ENCODE data around the gene SLC32A1.

Gene SLC32A1

GRCh38 chr20:38760978-38761377 is 36.7 kb downstream of the SLC32A1 start:
- 100% methylated on average over 2 of the region's 4 CpGs for WGBS (ENCODE audit: insufficient coverage)
- Histone ChIP-seq H3K27ac (ENCODE audit: insufficient read depth in 1 of 2, low read depth in 1 of 2, low read length in 2 of 2, poor library complexity in 1 of 2, severe bottlenecking in 2 of 2) (no peak overlapping the region), H3K36me3 (ENCODE audit: control insufficient read depth in 4 of 4, insufficient read depth in 4 of 4, low read length in 3 of 4) (peaks cover 17 to 83% (median 47%) of the 10 kb centered on the region in 4 experiments), H3K4me3 (ENCODE audit: control insufficient read depth in 1 of 7, extremely low read depth in 1 of 7, insufficient read depth in 4 of 7, low read depth in 2 of 7, low read length in 6 of 7) (no peak overlapping the region), H3K9me3 (ENCODE audit: control extremely low read depth in 1 of 5, control insufficient read depth in 4 of 5, insufficient read depth in 2 of 5, low read depth in 1 of 5, low read length in 4 of 5) (no peaks in the 10 kb centered on the region), H3K27me3 (replicated peaks in 2 of 5; ENCODE audit: control insufficient read depth in 4 of 5, insufficient read depth in 5 of 5, low read length in 4 of 5) (no peaks in the 10 kb centered on the region), H3K4me1 (ENCODE audit: control extremely low read depth in 1 of 4, control insufficient read depth in 4 of 4, insufficient read depth in 4 of 4, low read length in 3 of 4) (no peaks in the 10 kb centered on the region)
- DNase-seq, result no peak
- CTCF ChIA-PET, result interaction anchor here (0.8 to 11.9 kb wide), 4 partner anchors 9 to 35 kb away, joined by 3 to 76 read pairs (median 4); partner anchors contain the start of gene ACTR5
- POLR2A ChIA-PET, result interaction anchor here (1.2 kb wide), 1 partner anchor 15 kb away, joined by 3 read pairs; no protein-coding TSS in a partner anchor

GRCh38 chr20:38762174-38762573 is 37.9 kb downstream of the SLC32A1 start:
- no peak overlapping the region for H3K27ac ChIP-seq (ENCODE audit: insufficient read depth in 1 of 2, low read depth in 1 of 2, low read length in 2 of 2, poor library complexity in 1 of 2, severe bottlenecking in 2 of 2)
- H3K27me3 ChIP-seq (replicated peaks in 2 of 5; ENCODE audit: control insufficient read depth in 4 of 5, insufficient read depth in 5 of 5, low read length in 4 of 5), result no peaks in the 10 kb centered on the region
- H3K36me3 ChIP-seq (ENCODE audit: control insufficient read depth in 4 of 4, insufficient read depth in 4 of 4, low read length in 3 of 4), result peaks cover 15 to 80% (median 44%) of the 10 kb centered on the region in 4 experiments
- ChIA-PET POLR2A (interaction anchor here (1.2 kb wide), 1 partner anchor 13 kb away, joined by 3 read pairs; no protein-coding TSS in a partner anchor), CTCF (interaction anchor here (1.3 to 11.9 kb wide), 3 partner anchors 11 to 36 kb away, joined by 3 to 76 read pairs (median 6); partner anchors contain the start of gene ACTR5)
- DNase-seq, result no peak
- no peaks in the 10 kb centered on the region for H3K9me3 ChIP-seq (ENCODE audit: control extremely low read depth in 1 of 5, control insufficient read depth in 4 of 5, insufficient read depth in 2 of 5, low read depth in 1 of 5, low read length in 4 of 5)
- H3K4me1 ChIP-seq (ENCODE audit: control extremely low read depth in 1 of 4, control insufficient read depth in 4 of 4, insufficient read depth in 4 of 4, low read length in 3 of 4), result no peaks in the 10 kb centered on the region
- H3K4me3 ChIP-seq (ENCODE audit: control insufficient read depth in 1 of 7, extremely low read depth in 1 of 7, insufficient read depth in 4 of 7, low read depth in 2 of 7, low read length in 6 of 7), result no peak overlapping the region

GRCh38 chr20:38763616-38764015 is 39.3 kb downstream of the SLC32A1 start:
- CTCF ChIA-PET, result interaction anchor here (11.9 kb wide), 1 partner anchor 12 kb away, joined by 76 read pairs; the partner anchor contains the start of gene ACTR5
- WGBS (ENCODE audit: insufficient coverage), result no CpG with 5 or more reads among the region's 1 CpG
- POLR2A ChIA-PET, result no interaction called here

GRCh38 chr20:38764567-38765318 is 40.5 kb downstream of the SLC32A1 start:
- DNase-seq, result no peak
- CTCF ChIA-PET, result interaction anchor here (1.2 to 11.9 kb wide), 2 partner anchors 14 to 117 kb away, joined by 4 to 76 read pairs; partner anchors contain the start of gene ACTR5
- POLR2A ChIA-PET, result interaction anchor here (0.5 to 1.2 kb wide), 4 partner anchors 8 to 1476 kb away, joined by 3 to 9 read pairs (median 4); no protein-coding TSS in a partner anchor
- Histone ChIP-seq H3K4me3 (ENCODE audit: control insufficient read depth in 1 of 7, extremely low read depth in 1 of 7, insufficient read depth in 4 of 7, low read depth in 2 of 7, low read length in 6 of 7) (no peak overlapping the region), H3K27me3 (replicated peaks in 2 of 5; ENCODE audit: control insufficient read depth in 4 of 5, insufficient read depth in 5 of 5, low read length in 4 of 5) (no peaks in the 10 kb centered on the region), H3K4me1 (ENCODE audit: control extremely low read depth in 1 of 4, control insufficient read depth in 4 of 4, insufficient read depth in 4 of 4, low read length in 3 of 4) (no peaks in the 10 kb centered on the region), H3K27ac (ENCODE audit: insufficient read depth in 1 of 2, low read depth in 1 of 2, low read length in 2 of 2, poor library complexity in 1 of 2, severe bottlenecking in 2 of 2) (no peak overlapping the region), H3K36me3 (ENCODE audit: control insufficient read depth in 4 of 4, insufficient read depth in 4 of 4, low read length in 3 of 4) (peaks cover 15 to 87% (median 49%) of the 10 kb centered on the region in 4 experiments), H3K9me3 (ENCODE audit: control extremely low read depth in 1 of 5, control insufficient read depth in 4 of 5, insufficient read depth in 2 of 5, low read depth in 1 of 5, low read length in 4 of 5) (no peaks in the 10 kb centered on the region)
- 83% methylated on average over 8 of the region's 11 CpGs for WGBS (ENCODE audit: insufficient coverage)

More at GRCh38 chr20:38763616-38764015, 39.3 kb downstream of the SLC32A1 start:
- H3K4me3 ChIP-seq (ENCODE audit: control insufficient read depth in 1 of 7, extremely low read depth in 1 of 7, insufficient read depth in 4 of 7, low read depth in 2 of 7, low read length in 6 of 7), result no peak overlapping the region
- no peak overlapping the region for H3K27ac ChIP-seq (ENCODE audit: insufficient read depth in 1 of 2, low read depth in 1 of 2, low read length in 2 of 2, poor library complexity in 1 of 2, severe bottlenecking in 2 of 2)
- H3K9me3 ChIP-seq (ENCODE audit: control extremely low read depth in 1 of 5, control insufficient read depth in 4 of 5, insufficient read depth in 2 of 5, low read depth in 1 of 5, low read length in 4 of 5), result no peaks in the 10 kb centered on the region
- DNase-seq, result no peak
- H3K27me3 ChIP-seq (replicated peaks in 2 of 5; ENCODE audit: control insufficient read depth in 4 of 5, insufficient read depth in 5 of 5, low read length in 4 of 5), result no peaks in the 10 kb centered on the region
- no peaks in the 10 kb centered on the region for H3K4me1 ChIP-seq (ENCODE audit: control extremely low read depth in 1 of 4, control insufficient read depth in 4 of 4, insufficient read depth in 4 of 4, low read length in 3 of 4)
- H3K36me3 ChIP-seq (ENCODE audit: control insufficient read depth in 4 of 4, insufficient read depth in 4 of 4, low read length in 3 of 4), result peaks cover 16 to 85% (median 48%) of the 10 kb centered on the region in 4 experiments

GRCh38 chr20:38766071-38766470 is 41.8 kb downstream of the SLC32A1 start:
- CTCF ChIA-PET, result interaction anchor here (11.9 kb wide), 1 partner anchor 15 kb away, joined by 76 read pairs; the partner anchor contains the start of gene ACTR5
- POLR2A ChIA-PET, result no interaction called here

GRCh38 chr20:38769376-38770295 is 45.4 kb downstream of the SLC32A1 start:
- no peak overlapping the region for H3K4me3 ChIP-seq (ENCODE audit: control insufficient read depth in 1 of 7, extremely low read depth in 1 of 7, insufficient read depth in 4 of 7, low read depth in 2 of 7, low read length in 6 of 7)
- ChIA-PET POLR2A (no interaction called here), CTCF (interaction anchor here (0.7 to 11.9 kb wide), 4 partner anchors 9 to 21 kb away, joined by 3 to 76 read pairs (median 4); partner anchors contain the start of gene ACTR5)
- 91% methylated on average over 9 of the region's 13 CpGs for WGBS (ENCODE audit: insufficient coverage)
- no peaks in the 10 kb centered on the region for H3K27me3 ChIP-seq (replicated peaks in 2 of 5; ENCODE audit: control insufficient read depth in 4 of 5, insufficient read depth in 5 of 5, low read length in 4 of 5)
- no peak for DNase-seq
- no peak overlapping the region for H3K27ac ChIP-seq (ENCODE audit: insufficient read depth in 1 of 2, low read depth in 1 of 2, low read length in 2 of 2, poor library complexity in 1 of 2, severe bottlenecking in 2 of 2)
- no peaks in the 10 kb centered on the region for H3K4me1 ChIP-seq (ENCODE audit: control extremely low read depth in 1 of 4, control insufficient read depth in 4 of 4, insufficient read depth in 4 of 4, low read length in 3 of 4)
- H3K36me3 ChIP-seq (ENCODE audit: control insufficient read depth in 4 of 4, insufficient read depth in 4 of 4, low read length in 3 of 4), result peaks cover 31 to 92% (median 59%) of the 10 kb centered on the region in 4 experiments
- H3K9me3 ChIP-seq (ENCODE audit: control extremely low read depth in 1 of 5, control insufficient read depth in 4 of 5, insufficient read depth in 2 of 5, low read depth in 1 of 5, low read length in 4 of 5), result peaks cover 3 to 10% (median 8%) of the 10 kb centered on the region in 5 experiments

More at GRCh38 chr20:38766071-38766470, 41.8 kb downstream of the SLC32A1 start:
- Histone ChIP-seq H3K27me3 (replicated peaks in 2 of 5; ENCODE audit: control insufficient read depth in 4 of 5, insufficient read depth in 5 of 5, low read length in 4 of 5) (no peaks in the 10 kb centered on the region), H3K4me1 (ENCODE audit: control extremely low read depth in 1 of 4, control insufficient read depth in 4 of 4, insufficient read depth in 4 of 4, low read length in 3 of 4) (no peaks in the 10 kb centered on the region), H3K4me3 (ENCODE audit: control insufficient read depth in 1 of 7, extremely low read depth in 1 of 7, insufficient read depth in 4 of 7, low read depth in 2 of 7, low read length in 6 of 7) (no peak overlapping the region), H3K36me3 (ENCODE audit: control insufficient read depth in 4 of 4, insufficient read depth in 4 of 4, low read length in 3 of 4) (peaks cover 15 to 86% (median 46%) of the 10 kb centered on the region in 4 experiments), H3K27ac (ENCODE audit: insufficient read depth in 1 of 2, low read depth in 1 of 2, low read length in 2 of 2, poor library complexity in 1 of 2, severe bottlenecking in 2 of 2) (no peak overlapping the region), H3K9me3 (ENCODE audit: control extremely low read depth in 1 of 5, control insufficient read depth in 4 of 5, insufficient read depth in 2 of 5, low read depth in 1 of 5, low read length in 4 of 5) (no peaks in the 10 kb centered on the region)
- 96% methylated on average over 2 of the region's 4 CpGs for WGBS (ENCODE audit: insufficient coverage)
- no peak for DNase-seq

Measured in common myeloid progenitor, CD34-positive (primary cell).